GM21447 (cell line): ENCODE data around the gene PSME1.

Source experiments
- ATAC-seq: cut with Tn5 transposase; IDR thresholded peaks from one replicate; pipeline ENCODE4 v1.9.1; 2021; ENCODE audit not compliant: unreplicated experiment

PSME1 gene

GRCh38 chr14:24186831-24187538 lies 51.0 kb downstream of the PSME1 start:
- ATAC-seq: no peak

- ATAC-seq: no peak
These were observed 51.5 kb downstream of the PSME1 start for GRCh38 chr14:24187539-24187915.
